HCT116 (cell line): Measurements from ENCODE around the gene ERC2. TPM values are rescaled to one million over a fixed set of nuclear protein-coding genes. Genes with fewer than 3 reads are reported as not detected.

Experiments
- ATAC-seq: fragments of 200-7000 bp; cut with Tn5 transposase; 2 replicates; pipeline ENCODE4 v1.9.1; 2020; ENCODE audit warnings: mild to moderate bottlenecking, moderate library complexity
- BruUV-seq: library from RNA; stranded (reverse); fragments of 400-500 nt; replicated peaks from 2 replicates; lab custom pipeline; 2021; lab: Mats Ljungman, UMichigan
- CTCF ChIA-PET: fragments of 300-600 bp; sonication (Branson Sonifier 250); formaldehyde crosslinking; loops from one replicate; lab custom pipeline; 2021; ENCODE audit warnings: antibody characterized with exemption; lab: Charles Lee
- POLR2A ChIA-PET: fragments of 300-600, 350-600 bp; sonication (Branson Sonifier 250); formaldehyde crosslinking; loops from one replicate; lab custom pipeline; 2021; ENCODE audit warnings: antibody characterized with exemption; lab: Charles Lee
- RAD21 ChIA-PET, 2 experiments: fragments of 300-600 bp; sonication (Branson Sonifier 250); formaldehyde crosslinking; loops; one replicate each; lab custom pipeline; 2023; ENCODE audit warnings: low total read pairs in 2 of 2; ENCODE audit not compliant: uncharacterized antibody in 2 of 2, unreplicated experiment in 2 of 2, low non-redundant PET in 1 of 2; lab: Charles Lee
- DNase-seq: peaks from one replicate; pipeline ENCODE4 v3.0.0-alpha.2; 2010; ENCODE audit warnings: low read depth, low spot score
- H2AFZ ChIP-seq: fragments of 200-600 bp; shearing (Covaris generic), sonication (generic); 2 replicates; pipeline ENCODE4 v1.6.1; 2017; ENCODE audit warnings: low read depth, mixed run types, mixed read lengths, antibody characterized with exemption, low read length; ENCODE audit not compliant: poor library complexity, severe bottlenecking
- H3K27ac ChIP-seq: 2 replicates; pipeline ENCODE4 v1.5.1; 2012; ENCODE audit warnings: low read depth, low read length
- H3K27me3 ChIP-seq: fragments of 200-600 bp; sonication (generic); 2 replicates; pipeline ENCODE4 v1.6.1; 2016; ENCODE audit warnings: mixed run types, low read length, mixed read lengths; ENCODE audit not compliant: insufficient read depth
- H3K36me3 ChIP-seq, 2 experiments: fragments of 200-500 bp in 1 of 2; fragments of 200-600 bp in 1 of 2; sonication (Bioruptor generic) in 1 of 2; sonication (generic) in 1 of 2; 2 replicates each; pipeline versions ENCODE4 v1.5.1 to v1.6.1; 2014 to 2016; ENCODE audit warnings: low read length in 2 of 2, inconsistent platforms in 1 of 2, mixed read lengths in 1 of 2, mixed run types in 1 of 2; ENCODE audit not compliant: insufficient read depth in 2 of 2, control insufficient read depth in 1 of 2
- H3K4me1 ChIP-seq, 2 experiments: fragments of 200-600 bp in 1 of 2; sonication (generic) in 1 of 2; 2 replicates each; pipeline versions ENCODE4 v1.5.1 to v1.6.1; 2012 to 2017; ENCODE audit warnings: low read length in 2 of 2, inconsistent platforms in 1 of 2, mild to moderate bottlenecking in 1 of 2, mixed read lengths in 1 of 2, mixed run types in 1 of 2, moderate library complexity in 1 of 2; ENCODE audit not compliant: insufficient read depth in 2 of 2, control insufficient read depth in 1 of 2
- H3K4me2 ChIP-seq: fragments of 200-600 bp; sonication (generic); 2 replicates; pipeline ENCODE4 v1.6.1; 2017; ENCODE audit warnings: mixed run types, low read length, mixed read lengths
- H3K4me3 ChIP-seq, 2 experiments: fragments of 200-600 bp in 1 of 2; sonication (generic) in 1 of 2; replicated peaks in 1 of 2; 2 replicates each; pipeline ENCODE4 v1.5.1; 2011 to 2016; ENCODE audit warnings: low read length in 2 of 2, control low read depth in 1 of 2, low read depth in 1 of 2, mild to moderate bottlenecking in 1 of 2, mixed read lengths in 1 of 2, mixed run types in 1 of 2
- H3K79me2 ChIP-seq: fragments of 200-600 bp; sonication (generic); 2 replicates; pipeline ENCODE4 v1.6.1; 2017; ENCODE audit warnings: mild to moderate bottlenecking, mixed run types, low read length, moderate library complexity, mixed read lengths; ENCODE audit not compliant: insufficient read depth
- H3K9ac ChIP-seq: fragments of 200-600 bp; sonication (generic); 2 replicates; pipeline ENCODE4 v1.6.1; 2016; ENCODE audit warnings: low read length, mixed read lengths
- H3K9me2 ChIP-seq: fragments of 200-600 bp; sonication (generic), shearing (Covaris generic); 2 replicates; pipeline ENCODE4 v1.6.1; 2017; ENCODE audit warnings: mixed run types, mild to moderate bottlenecking, moderate library complexity; ENCODE audit not compliant: insufficient read depth
- H3K9me3 ChIP-seq, 2 experiments: fragments of 200-500 bp in 1 of 2; fragments of 200-600 bp in 1 of 2; sonication (Bioruptor generic) in 1 of 2; sonication (generic) in 1 of 2; 2 replicates each; pipeline ENCODE4 v1.6.1; 2014 to 2017; ENCODE audit warnings: low read length in 2 of 2, mixed read lengths in 2 of 2, inconsistent platforms in 1 of 2, low read depth in 1 of 2, mild to moderate bottlenecking in 1 of 2, mixed run types in 1 of 2, moderate library complexity in 1 of 2; ENCODE audit not compliant: control insufficient read depth in 1 of 2, insufficient read depth in 1 of 2
- H4K20me1 ChIP-seq: fragments of 200-600 bp; sonication (generic), shearing (Covaris generic); 2 replicates; pipeline ENCODE4 v1.6.1; 2017; ENCODE audit warnings: mixed run types, mild to moderate bottlenecking, moderate library complexity; ENCODE audit not compliant: insufficient read depth
- ATF3 ChIP-seq: IDR thresholded peaks from 2 replicates; pipeline ENCODE4 v1.6.1; 2012
- CTCF ChIP-seq, 3 experiments: fragments of 200-600 bp in 1 of 3; sonication (generic) in 1 of 3; IDR thresholded peaks in 2 of 3; conservative IDR thresholded peaks in 1 of 3; 2 replicates each; pipeline ENCODE4 v1.5.1; 2012 to 2017; ENCODE audit warnings: low read depth in 2 of 3, low read length in 2 of 3, antibody characterized with exemption in 1 of 3, borderline replicate concordance in 1 of 3, control low read depth in 1 of 3, mild to moderate bottlenecking in 1 of 3, mixed read lengths in 1 of 3, mixed run types in 1 of 3, moderate library complexity in 1 of 3; ENCODE audit not compliant: insufficient read depth in 1 of 3
- EGR1 ChIP-seq: IDR thresholded peaks from 2 replicates; pipeline ENCODE4 v1.6.1; 2012; ENCODE audit warnings: low read depth
- ELF1 ChIP-seq: IDR thresholded peaks from 2 replicates; pipeline ENCODE4 v1.6.1; 2012; ENCODE audit warnings: low read depth, borderline replicate concordance
- EZH2 ChIP-seq: fragments of 200-600 bp; sonication (generic); IDR thresholded peaks from 2 replicates; pipeline ENCODE4 v1.6.1; 2017; ENCODE audit warnings: antibody characterized with exemption, mixed run types
- EZH2phosphoT487 ChIP-seq: fragments of 200-600 bp; IDR thresholded peaks from 2 replicates; pipeline ENCODE4 v1.6.1; 2018; ENCODE audit warnings: antibody characterized with exemption, borderline replicate concordance
- FOSL1 ChIP-seq: IDR thresholded peaks from 2 replicates; pipeline ENCODE4 v1.6.1; 2012; ENCODE audit warnings: low read depth
- JUND ChIP-seq: IDR thresholded peaks from 2 replicates; pipeline ENCODE4 v1.6.1; 2012
- MAX ChIP-seq: IDR thresholded peaks from 2 replicates; pipeline ENCODE4 v1.6.1; 2012
- POLR2AphosphoS5 ChIP-seq: IDR thresholded peaks from 2 replicates; pipeline ENCODE4 v1.6.1; 2011; ENCODE audit warnings: mild to moderate bottlenecking, low read depth, low read length, moderate library complexity
- RAD21 ChIP-seq: IDR thresholded peaks from 2 replicates; pipeline ENCODE4 v1.6.1; 2012; ENCODE audit warnings: low read depth, mild to moderate bottlenecking
- SIN3A ChIP-seq: IDR thresholded peaks from 2 replicates; pipeline ENCODE4 v1.6.1; 2012; ENCODE audit warnings: low read depth
- SP1 ChIP-seq: IDR thresholded peaks from 2 replicates; pipeline ENCODE4 v1.6.1; 2012; ENCODE audit warnings: low read depth
- SRF ChIP-seq: IDR thresholded peaks from 2 replicates; pipeline ENCODE4 v1.6.1; 2012; ENCODE audit warnings: low read depth
- TCF7L2 ChIP-seq: IDR thresholded peaks from 2 replicates; pipeline ENCODE4 v1.7.0; 2011; ENCODE audit warnings: borderline replicate concordance, inconsistent platforms; ENCODE audit not compliant: insufficient read depth, insufficient read length; ENCODE audit errors: extremely low read depth
- YY1 ChIP-seq: IDR thresholded peaks from 2 replicates; pipeline ENCODE4 v1.6.1; 2011; ENCODE audit warnings: low read length, low read depth, moderate library complexity, mild to moderate bottlenecking; ENCODE audit not compliant: insufficient replicate concordance; ENCODE audit errors: extremely low read depth
- ZBTB33 ChIP-seq: IDR thresholded peaks from 2 replicates; pipeline ENCODE4 v1.6.1; 2011; ENCODE audit warnings: mild to moderate bottlenecking, low read length, moderate library complexity; ENCODE audit not compliant: insufficient replicate concordance; ENCODE audit errors: extremely low read depth
- ZFX ChIP-seq: fragments of 450-650 bp; IDR thresholded peaks from 2 replicates; pipeline ENCODE4 v1.6.1; 2017
- ZNF274 ChIP-seq: fragments of 200-500 bp; sonication (Bioruptor generic); IDR thresholded peaks from 2 replicates; pipeline ENCODE4 v1.6.1; 2014; ENCODE audit warnings: mild to moderate bottlenecking, low read depth, low read length, inconsistent platforms
- intact Hi-C: fragments of 100-400 bp; cut with micrococcal nuclease; formaldehyde crosslinking; loops from 2 replicates; pipeline ENCODE4 v1.10.0; 2022
- total RNA-seq: library from RNA; stranded (reverse); gene quantifications from one replicate; pipeline ENCODE4 v1.2.1, GENCODE V29; 2021; ENCODE audit not compliant: unreplicated experiment
- TF ChIP-seq, protein P1 (sequence below): IDR thresholded peaks from 2 replicates; pipeline ENCODE4 v1.6.1; 2012; ENCODE audit warnings: low read depth

The ERC2 gene
- total RNA-seq, 1 experiment from 2014 or later: not detected

GRCh38 chr3:56411166-56411565 is 57.1 kb downstream of the ERC2 start:
- TF ChIP-seq TCF7L2 (no peak), YY1 (no peak), MAX (no peak), POLR2AphosphoS5 (no peak), RAD21 (no peak), CTCF (IDR thresholded peaks at IDR 0.05 in 2 of 3, conservative IDR thresholded peaks at IDR 0.05 in 1 of 3; ENCODE audit: borderline replicate concordance in 1 of 3, insufficient read depth in 1 of 3, low read depth in 2 of 3, low read length in 2 of 3) (no peak), ZBTB33 (no peak), ZFX (no peak), ZNF274 (no peak), SIN3A (no peak), FOSL1 (no peak), EZH2 (no peak), EGR1 (no peak), ATF3 (no peak), JUND (no peak), EZH2phosphoT487 (no peak), SRF (no peak), ELF1 (no peak), SP1 (no peak)
- TF ChIP-seq, protein P1, sequence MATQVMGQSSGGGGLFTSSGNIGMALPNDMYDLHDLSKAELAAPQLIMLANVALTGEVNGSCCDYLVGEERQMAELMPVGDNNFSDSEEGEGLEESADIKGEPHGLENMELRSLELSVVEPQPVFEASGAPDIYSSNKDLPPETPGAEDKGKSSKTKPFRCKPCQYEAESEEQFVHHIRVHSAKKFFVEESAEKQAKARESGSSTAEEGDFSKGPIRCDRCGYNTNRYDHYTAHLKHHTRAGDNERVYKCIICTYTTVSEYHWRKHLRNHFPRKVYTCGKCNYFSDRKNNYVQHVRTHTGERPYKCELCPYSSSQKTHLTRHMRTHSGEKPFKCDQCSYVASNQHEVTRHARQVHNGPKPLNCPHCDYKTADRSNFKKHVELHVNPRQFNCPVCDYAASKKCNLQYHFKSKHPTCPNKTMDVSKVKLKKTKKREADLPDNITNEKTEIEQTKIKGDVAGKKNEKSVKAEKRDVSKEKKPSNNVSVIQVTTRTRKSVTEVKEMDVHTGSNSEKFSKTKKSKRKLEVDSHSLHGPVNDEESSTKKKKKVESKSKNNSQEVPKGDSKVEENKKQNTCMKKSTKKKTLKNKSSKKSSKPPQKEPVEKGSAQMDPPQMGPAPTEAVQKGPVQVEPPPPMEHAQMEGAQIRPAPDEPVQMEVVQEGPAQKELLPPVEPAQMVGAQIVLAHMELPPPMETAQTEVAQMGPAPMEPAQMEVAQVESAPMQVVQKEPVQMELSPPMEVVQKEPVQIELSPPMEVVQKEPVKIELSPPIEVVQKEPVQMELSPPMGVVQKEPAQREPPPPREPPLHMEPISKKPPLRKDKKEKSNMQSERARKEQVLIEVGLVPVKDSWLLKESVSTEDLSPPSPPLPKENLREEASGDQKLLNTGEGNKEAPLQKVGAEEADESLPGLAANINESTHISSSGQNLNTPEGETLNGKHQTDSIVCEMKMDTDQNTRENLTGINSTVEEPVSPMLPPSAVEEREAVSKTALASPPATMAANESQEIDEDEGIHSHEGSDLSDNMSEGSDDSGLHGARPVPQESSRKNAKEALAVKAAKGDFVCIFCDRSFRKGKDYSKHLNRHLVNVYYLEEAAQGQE: no peak
- BruUV-seq: no TSS peak
- H2AFZ ChIP-seq: no peak overlapping the region
- H3K79me2 ChIP-seq: no peaks in the 10 kb centered on the region
- ChIA-PET CTCF (interaction anchor here (1.3 kb wide), 1 partner anchor 36 kb away, joined by 3 read pairs; no protein-coding TSS in a partner anchor), POLR2A (no interaction called here), RAD21 (no interaction called here)
- no peak overlapping the region for H3K9ac ChIP-seq
- ATAC-seq: no peak
- intact Hi-C loops: no loop called here
- H3K27me3 ChIP-seq: peaks cover 24% of the 10 kb centered on the region
- no peaks in the 10 kb centered on the region for H3K9me3 ChIP-seq
- H3K27ac ChIP-seq: no peak overlapping the region
- no peaks in the 10 kb centered on the region for H3K4me1 ChIP-seq
- no peak overlapping the region for H3K4me3 ChIP-seq
- no peaks in the 10 kb centered on the region for H3K9me2 ChIP-seq
- H3K36me3 ChIP-seq: no peaks in the 10 kb centered on the region
- DNase-seq: no peak
- no peaks in the 10 kb centered on the region for H4K20me1 ChIP-seq
- H3K4me2 ChIP-seq: no peak overlapping the region
